WI38 (cell line): ENCODE results near the gene RNU5B-1.

Experiments
- H3K4me3 ChIP-seq: 2 replicates; pipeline ENCODE4 v1.5.1; 2011; ENCODE audit warnings: low read depth, mild to moderate bottlenecking, control low read depth, low read length
- TF ChIP-seq, protein P1 (sequence below): IDR thresholded peaks from 2 replicates; pipeline ENCODE4 v1.5.1; 2012; ENCODE audit warnings: low read depth, mild to moderate bottlenecking, control low read depth, low read length

Gene RNU5B-1

DNA sequence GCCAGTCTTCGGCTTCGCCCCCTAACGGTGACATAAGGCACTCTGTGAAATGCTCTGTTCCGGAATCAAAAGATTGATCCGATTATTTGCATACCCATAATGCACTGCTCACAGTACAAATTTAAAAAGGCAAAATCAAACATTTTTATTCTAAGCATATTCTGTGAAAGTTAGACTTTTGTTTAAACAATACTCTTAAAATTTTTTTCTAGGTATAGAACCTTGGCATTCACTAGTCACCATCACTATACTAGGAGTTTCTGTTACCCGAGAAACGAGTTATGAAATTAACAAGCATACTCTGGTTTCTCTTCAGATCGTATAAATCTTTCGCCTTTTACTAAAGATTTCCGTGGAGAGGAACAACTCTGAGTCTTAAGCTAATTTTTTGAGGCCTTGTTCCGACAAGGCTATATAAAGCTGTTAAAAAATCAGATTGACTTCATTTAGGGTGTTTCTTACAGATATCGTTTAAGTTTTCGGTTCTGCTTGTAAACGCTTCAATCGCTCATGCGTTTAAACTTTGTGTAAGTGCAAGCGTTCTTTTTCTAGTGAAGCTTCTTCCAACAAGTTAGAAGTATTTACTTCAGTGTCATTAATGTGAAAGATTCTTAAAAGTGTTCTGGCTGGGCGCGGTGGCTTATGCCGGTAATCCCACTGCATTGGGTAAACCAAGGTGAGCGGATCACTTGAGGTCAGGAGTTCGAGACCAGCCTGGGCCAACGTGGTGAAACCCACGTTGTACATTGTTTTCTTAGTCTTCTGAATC is at the start of gene RNU5B-1:
Gene RNU5B-1, plus strand, starts transcription at position 297 of the 769 bp plus-strand sequence.
- H3K4me3 ChIP-seq = peak within 1 kb of the TSS; percentile 52
- TF ChIP-seq, protein P1, sequence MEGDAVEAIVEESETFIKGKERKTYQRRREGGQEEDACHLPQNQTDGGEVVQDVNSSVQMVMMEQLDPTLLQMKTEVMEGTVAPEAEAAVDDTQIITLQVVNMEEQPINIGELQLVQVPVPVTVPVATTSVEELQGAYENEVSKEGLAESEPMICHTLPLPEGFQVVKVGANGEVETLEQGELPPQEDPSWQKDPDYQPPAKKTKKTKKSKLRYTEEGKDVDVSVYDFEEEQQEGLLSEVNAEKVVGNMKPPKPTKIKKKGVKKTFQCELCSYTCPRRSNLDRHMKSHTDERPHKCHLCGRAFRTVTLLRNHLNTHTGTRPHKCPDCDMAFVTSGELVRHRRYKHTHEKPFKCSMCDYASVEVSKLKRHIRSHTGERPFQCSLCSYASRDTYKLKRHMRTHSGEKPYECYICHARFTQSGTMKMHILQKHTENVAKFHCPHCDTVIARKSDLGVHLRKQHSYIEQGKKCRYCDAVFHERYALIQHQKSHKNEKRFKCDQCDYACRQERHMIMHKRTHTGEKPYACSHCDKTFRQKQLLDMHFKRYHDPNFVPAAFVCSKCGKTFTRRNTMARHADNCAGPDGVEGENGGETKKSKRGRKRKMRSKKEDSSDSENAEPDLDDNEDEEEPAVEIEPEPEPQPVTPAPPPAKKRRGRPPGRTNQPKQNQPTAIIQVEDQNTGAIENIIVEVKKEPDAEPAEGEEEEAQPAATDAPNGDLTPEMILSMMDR = peak; percentile 86

DNA sequence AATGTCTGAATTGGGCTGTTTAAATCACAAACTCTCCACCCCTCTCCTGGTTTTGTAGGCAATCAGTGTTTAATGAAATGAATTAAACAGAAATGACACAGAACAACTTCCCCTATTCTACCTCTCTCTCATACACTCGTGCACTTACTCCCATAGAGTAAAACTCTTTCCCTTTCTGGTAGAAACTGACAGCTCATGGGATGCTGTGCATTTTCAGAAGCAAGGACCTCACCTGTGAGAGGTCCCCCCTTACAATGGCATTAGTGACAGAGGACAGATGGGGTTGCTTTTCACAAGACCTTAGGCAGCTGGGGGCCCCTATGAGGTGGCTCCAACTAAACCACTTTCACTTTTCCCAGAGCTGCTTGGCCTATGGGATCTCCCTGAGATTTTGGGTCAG is 49.7 kb upstream of the RNU5B-1 start:
- TF ChIP-seq, protein P1 = no peak
- no peak overlapping the region for H3K4me3 ChIP-seq

DNA sequence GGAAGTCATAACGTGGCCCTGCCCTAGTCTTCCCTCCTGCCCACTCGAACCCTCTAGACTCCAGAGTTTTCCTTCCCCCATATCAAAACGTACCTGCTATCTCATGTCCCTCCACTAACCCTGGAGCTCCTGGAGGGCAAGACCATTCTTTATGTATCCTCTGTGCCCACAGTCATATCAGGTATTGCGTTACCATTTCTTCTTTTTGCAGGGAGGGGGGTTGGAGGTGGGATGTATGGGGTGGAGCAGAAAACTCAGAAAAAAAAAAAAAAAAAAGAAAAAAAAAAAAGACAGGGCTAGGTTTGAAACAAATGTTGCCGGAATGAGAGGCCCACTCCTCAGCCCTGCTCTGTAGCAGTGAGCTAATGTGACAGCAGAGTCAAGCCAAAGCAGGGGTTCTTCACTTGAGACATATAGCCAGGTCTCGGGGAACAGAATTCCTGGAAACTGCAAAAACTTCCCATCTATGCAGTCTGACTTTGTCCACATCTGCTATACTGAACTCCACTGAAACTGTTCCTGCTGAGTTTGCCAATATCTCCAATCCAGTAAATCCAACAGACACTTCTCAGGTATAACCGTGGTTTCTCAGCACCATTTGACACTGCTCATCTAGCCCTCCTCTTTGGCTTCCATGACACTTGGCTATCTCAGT is 48.9 kb upstream of the RNU5B-1 start:
- no peak overlapping the region for H3K4me3 ChIP-seq
- TF ChIP-seq, protein P1 = no peak

DNA sequence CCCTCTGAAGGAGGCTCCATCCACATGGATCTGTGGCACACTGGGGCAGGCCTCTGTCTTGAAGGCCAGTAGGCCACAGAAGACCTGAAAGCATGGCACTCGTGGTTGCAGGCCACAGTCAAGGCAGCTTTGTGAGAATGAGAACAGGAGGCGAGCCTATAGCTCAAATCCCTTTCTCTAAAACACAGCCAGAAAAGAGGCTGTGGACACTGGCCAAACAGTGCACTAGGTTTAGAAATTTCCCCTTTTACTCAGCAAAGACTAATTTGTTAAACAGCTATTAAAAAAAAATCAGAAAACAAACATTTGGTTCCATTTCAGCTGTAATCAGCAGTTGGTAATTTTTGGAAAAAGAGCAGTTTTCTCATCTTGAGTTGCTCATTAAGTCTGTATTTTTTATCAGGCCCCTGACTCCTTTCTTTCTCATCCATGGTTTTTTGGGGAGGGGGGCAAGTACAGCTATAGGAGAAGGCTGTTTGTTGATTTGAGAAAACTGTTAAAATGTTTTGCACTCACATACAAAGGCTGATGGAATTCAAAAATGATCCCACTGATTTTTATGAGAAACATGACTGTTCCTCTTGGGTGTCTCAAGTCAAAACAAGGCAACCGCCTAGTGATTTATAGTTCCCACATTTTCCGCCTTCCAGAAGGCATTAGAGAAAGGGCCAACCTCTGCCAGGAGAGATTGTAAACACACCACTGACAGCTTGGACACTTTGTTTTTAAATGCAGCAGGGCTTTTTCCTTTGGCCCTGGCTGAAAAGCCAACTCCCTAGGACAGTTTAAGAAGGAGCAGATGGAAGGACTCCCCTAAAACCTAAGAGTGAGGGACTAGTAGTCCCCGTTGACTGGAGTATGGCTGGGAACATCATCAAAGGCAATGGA is 45.9 kb upstream of the RNU5B-1 start:
- TF ChIP-seq, protein P1 = no peak
- no peak overlapping the region for H3K4me3 ChIP-seq

DNA sequence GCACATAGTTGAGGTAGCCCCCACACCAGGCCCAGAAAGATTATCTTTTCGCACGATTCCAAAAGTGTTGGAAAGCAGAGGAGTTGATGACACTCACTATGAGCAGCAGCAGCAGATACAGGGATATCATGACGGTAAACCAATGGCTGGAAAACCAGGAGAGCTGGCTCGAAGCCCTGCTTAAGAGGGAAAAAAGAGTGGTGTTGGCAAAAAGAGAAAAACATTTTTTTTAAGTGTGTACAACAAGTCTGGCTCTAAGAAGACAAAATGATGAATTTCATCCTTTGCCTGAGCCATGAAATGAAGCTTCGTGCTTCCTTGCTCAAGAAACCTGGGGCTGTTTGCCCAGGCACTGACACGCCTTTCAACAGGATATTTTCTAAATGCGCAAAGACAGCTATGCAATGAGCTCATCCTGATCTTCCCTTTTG is 45.1 kb upstream of the RNU5B-1 start:
- TF ChIP-seq, protein P1 = no peak
- H3K4me3 ChIP-seq = no peak overlapping the region

DNA sequence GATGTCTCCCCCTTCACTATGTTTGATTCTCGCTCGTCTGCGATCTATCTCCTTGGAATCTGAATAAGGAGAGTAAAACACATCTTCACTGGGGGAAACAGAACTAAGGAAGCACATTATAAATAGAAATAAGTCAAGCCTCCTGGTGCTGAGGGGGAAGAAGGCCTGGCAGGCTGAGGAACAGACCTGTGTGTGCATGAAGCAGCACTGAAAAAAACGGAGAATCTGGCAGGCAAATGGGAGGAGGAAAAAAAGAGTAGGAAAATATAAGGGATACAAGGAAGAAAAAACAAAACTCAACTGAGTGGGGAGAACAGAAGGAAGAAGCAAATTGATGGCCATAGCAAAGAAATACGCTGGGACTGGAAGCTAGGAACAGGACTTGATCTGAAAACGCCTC is 43.5 kb upstream of the RNU5B-1 start:
- TF ChIP-seq, protein P1 = no peak
- no peak overlapping the region for H3K4me3 ChIP-seq
